Loucy (cell line): Measurements from ENCODE around the gene SPOCK2.

ENCODE experiments used
- EZH2phosphoT487 ChIP-seq: fragments of 200-600 bp; IDR thresholded peaks from 2 replicates; pipeline ENCODE4 v1.6.1; 2018; ENCODE audit warnings: antibody characterized with exemption, mild to moderate bottlenecking, moderate library complexity, borderline replicate concordance
- TF ChIP-seq, protein P1 (sequence below): fragments of 200-600 bp; sonication (generic); conservative IDR thresholded peaks from 2 replicates; pipeline ENCODE4 v1.5.1; 2014; ENCODE audit warnings: mild to moderate bottlenecking, antibody characterized with exemption, low read length

DNA sequence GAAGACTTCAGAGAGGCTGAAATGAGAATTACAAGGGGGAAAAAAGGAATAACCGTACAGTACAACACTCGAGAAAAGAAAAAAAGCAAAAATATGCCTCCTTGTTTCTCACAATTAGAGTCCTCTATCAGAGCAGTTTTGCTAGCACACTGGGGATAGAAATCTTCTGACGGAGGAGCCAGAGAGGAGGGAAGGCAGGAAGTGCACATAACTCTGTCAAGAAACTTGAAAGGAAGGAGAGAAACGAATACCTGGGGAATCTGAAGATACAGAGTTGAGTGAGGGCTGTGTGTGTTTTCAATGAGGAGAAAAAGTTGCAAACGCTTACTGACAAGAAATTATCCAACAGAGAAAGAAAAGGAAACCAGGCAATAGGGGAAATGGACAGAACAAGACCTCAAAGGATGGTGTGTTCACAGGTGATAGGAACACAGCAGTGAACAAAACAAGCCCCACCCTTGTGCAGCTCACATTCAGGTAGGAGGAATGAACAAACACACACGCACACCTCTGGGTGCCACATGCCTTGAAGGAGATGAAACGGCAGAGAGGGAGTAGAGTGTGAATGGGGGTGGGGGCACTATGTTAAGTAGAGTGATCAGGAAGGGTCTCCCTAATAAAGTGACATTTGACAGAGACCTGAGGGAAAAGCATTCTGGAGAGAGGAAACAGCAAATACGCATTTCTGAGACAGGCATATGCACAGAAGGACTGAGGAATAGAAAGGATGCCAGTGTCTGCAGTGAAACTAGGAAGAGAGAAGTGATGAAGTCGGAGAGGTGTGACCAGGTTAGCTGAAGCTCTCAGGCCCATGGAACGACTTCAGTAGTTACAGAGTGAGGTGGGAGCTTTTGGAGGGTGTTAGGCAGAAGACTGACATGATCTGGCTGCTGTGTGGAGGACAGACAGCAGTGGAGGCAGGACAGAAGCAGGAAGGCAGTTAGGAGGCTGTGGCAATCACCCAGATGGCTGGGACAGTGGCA, 46.7 kb upstream of the SPOCK2 start:
- TF ChIP-seq, protein P1, sequence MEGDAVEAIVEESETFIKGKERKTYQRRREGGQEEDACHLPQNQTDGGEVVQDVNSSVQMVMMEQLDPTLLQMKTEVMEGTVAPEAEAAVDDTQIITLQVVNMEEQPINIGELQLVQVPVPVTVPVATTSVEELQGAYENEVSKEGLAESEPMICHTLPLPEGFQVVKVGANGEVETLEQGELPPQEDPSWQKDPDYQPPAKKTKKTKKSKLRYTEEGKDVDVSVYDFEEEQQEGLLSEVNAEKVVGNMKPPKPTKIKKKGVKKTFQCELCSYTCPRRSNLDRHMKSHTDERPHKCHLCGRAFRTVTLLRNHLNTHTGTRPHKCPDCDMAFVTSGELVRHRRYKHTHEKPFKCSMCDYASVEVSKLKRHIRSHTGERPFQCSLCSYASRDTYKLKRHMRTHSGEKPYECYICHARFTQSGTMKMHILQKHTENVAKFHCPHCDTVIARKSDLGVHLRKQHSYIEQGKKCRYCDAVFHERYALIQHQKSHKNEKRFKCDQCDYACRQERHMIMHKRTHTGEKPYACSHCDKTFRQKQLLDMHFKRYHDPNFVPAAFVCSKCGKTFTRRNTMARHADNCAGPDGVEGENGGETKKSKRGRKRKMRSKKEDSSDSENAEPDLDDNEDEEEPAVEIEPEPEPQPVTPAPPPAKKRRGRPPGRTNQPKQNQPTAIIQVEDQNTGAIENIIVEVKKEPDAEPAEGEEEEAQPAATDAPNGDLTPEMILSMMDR, result no peak
- no peak for TF ChIP-seq EZH2phosphoT487
